Measurements from ENCODE around the gene PPIL1. TPM values are rescaled to one million over a fixed set of nuclear protein-coding genes. Genes with fewer than 3 reads are reported as not detected.
A peak's percentile ranks its signal among the peaks of the same experiment; 100 is the strongest.

PPIL1 gene
- total RNA-seq, 2 donors from 2014 or later, result 3.8 to 4.5 TPM

GRCh38 chr6:36830577-36830976 is 44.0 kb downstream of the PPIL1 start:
- no peaks in the 10 kb centered on the region for H3K9me3 ChIP-seq (ENCODE audit: control insufficient read depth, low read length, poor library complexity, severe bottlenecking)
- DNase-seq, result no peak
- Mint-ChIP-seq H3K27ac (peak overlapping the region; percentile 39), H3K36me3 (ENCODE audit: low read depth) (no peaks in the 10 kb centered on the region), H3K27me3 (peaks cover 16% of the 10 kb centered on the region), H3K4me3 (no peak overlapping the region), H3K4me1 (peaks cover 8% of the 10 kb centered on the region)
- no peak for ATAC-seq

- peaks cover 21% of the 10 kb centered on the region for H3K27me3 Mint-ChIP-seq
- no peak for ATAC-seq
- DNase-seq, result no peak
- no peaks in the 10 kb centered on the region for H3K9me3 ChIP-seq (ENCODE audit: control insufficient read depth, low read length, poor library complexity, severe bottlenecking)
- H3K4me1 Mint-ChIP-seq, result peaks cover 8% of the 10 kb centered on the region
- H3K4me3 Mint-ChIP-seq, result no peak overlapping the region
- H3K27ac Mint-ChIP-seq, result peak overlapping the region; percentile 39
- no peaks in the 10 kb centered on the region for H3K36me3 Mint-ChIP-seq (ENCODE audit: low read depth)
These were observed 44.6 kb downstream of the PPIL1 start for GRCh38 chr6:36829919-36830544.

GRCh38 chr6:36827261-36828079 is 47.1 kb downstream of the PPIL1 start:
- peaks cover 8% of the 10 kb centered on the region for H3K4me1 Mint-ChIP-seq
- no peaks in the 10 kb centered on the region for H3K36me3 Mint-ChIP-seq (ENCODE audit: low read depth)
- H3K4me3 Mint-ChIP-seq, result no peak overlapping the region
- H3K27me3 Mint-ChIP-seq, result peaks cover 30% of the 10 kb centered on the region
- H3K27ac Mint-ChIP-seq, result no peak overlapping the region
- ATAC-seq, result peak; percentile 50
- DNase-seq, result no peak
- H3K9me3 ChIP-seq (ENCODE audit: control insufficient read depth, low read length, poor library complexity, severe bottlenecking), result no peaks in the 10 kb centered on the region

GRCh38 chr6:36826520-36827227 is 47.9 kb downstream of the PPIL1 start:
- no peak overlapping the region for H3K27ac Mint-ChIP-seq
- no peaks in the 10 kb centered on the region for H3K36me3 Mint-ChIP-seq (ENCODE audit: low read depth)
- DNase-seq (no peak), ATAC-seq (no peak)
- no peak overlapping the region for H3K4me3 Mint-ChIP-seq
- peaks cover 8% of the 10 kb centered on the region for H3K4me1 Mint-ChIP-seq
- peaks cover 30% of the 10 kb centered on the region for H3K27me3 Mint-ChIP-seq
- H3K9me3 ChIP-seq (ENCODE audit: control insufficient read depth, low read length, poor library complexity, severe bottlenecking), result no peaks in the 10 kb centered on the region

GRCh38 chr6:36825994-36826393 is 48.6 kb downstream of the PPIL1 start:
- Mint-ChIP-seq H3K4me1 (peaks cover 8% of the 10 kb centered on the region), H3K27me3 (peaks cover 30% of the 10 kb centered on the region), H3K36me3 (ENCODE audit: low read depth) (no peaks in the 10 kb centered on the region), H3K4me3 (no peak overlapping the region), H3K27ac (no peak overlapping the region)
- H3K9me3 ChIP-seq (ENCODE audit: control insufficient read depth, low read length, poor library complexity, severe bottlenecking), result no peaks in the 10 kb centered on the region
- ATAC-seq, result no peak
- DNase-seq, result no peak

- no peak overlapping the region for H3K4me3 Mint-ChIP-seq
- no peaks in the 10 kb centered on the region for H3K9me3 ChIP-seq (ENCODE audit: control insufficient read depth, low read length, poor library complexity, severe bottlenecking)
- H3K27ac Mint-ChIP-seq, result no peak overlapping the region
- H3K36me3 Mint-ChIP-seq (ENCODE audit: low read depth), result no peaks in the 10 kb centered on the region
- peaks cover 10% of the 10 kb centered on the region for H3K4me1 Mint-ChIP-seq
- ATAC-seq (no peak), DNase-seq (no peak)
- H3K27me3 Mint-ChIP-seq, result peaks cover 30% of the 10 kb centered on the region
These were observed 49.2 kb downstream of the PPIL1 start for GRCh38 chr6:36825452-36825851.

- no peaks in the 10 kb centered on the region for H3K9me3 ChIP-seq (ENCODE audit: control insufficient read depth, low read length, poor library complexity, severe bottlenecking)
- no peak overlapping the region for H3K4me3 Mint-ChIP-seq
- ATAC-seq, result no peak
- no peak overlapping the region for H3K27ac Mint-ChIP-seq
- peaks cover 10% of the 10 kb centered on the region for H3K4me1 Mint-ChIP-seq
- peaks cover 30% of the 10 kb centered on the region for H3K27me3 Mint-ChIP-seq
- no peaks in the 10 kb centered on the region for H3K36me3 Mint-ChIP-seq (ENCODE audit: low read depth)
- no peak for DNase-seq
These were observed 50.4 kb downstream of the PPIL1 start for GRCh38 chr6:36824253-36824652.

DNA sequence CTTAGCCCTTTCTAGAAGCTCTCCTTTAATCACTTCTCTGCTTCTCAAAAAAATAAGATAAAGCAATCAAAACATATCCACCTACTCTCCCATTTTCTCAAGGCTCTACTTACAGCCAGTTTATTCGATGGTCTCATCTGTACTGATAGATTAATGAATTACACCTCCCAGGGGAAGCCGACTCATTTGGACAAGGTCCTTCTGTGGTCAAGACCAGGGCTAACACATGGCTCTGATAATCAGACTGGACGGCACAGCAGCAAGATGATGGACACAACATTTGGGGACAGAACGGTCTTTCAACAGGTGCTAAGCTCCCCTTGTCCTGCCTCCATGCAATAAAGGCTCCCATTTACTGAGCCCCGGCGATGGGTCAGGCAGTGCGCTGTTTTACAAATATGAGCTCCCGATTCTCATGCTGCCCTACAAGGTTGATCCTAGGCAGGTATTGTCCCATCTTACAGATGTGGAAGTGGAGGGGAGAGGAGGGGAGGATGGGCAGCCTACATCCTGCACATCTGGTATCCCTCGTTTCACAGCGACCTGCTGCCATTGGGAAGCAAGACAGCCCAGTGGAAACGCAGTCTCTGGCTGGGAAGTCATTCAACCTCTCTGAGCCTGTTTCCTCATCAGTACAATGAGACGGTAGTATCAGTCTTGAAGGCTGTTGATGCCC is 51.0 kb downstream of the PPIL1 start:
- H3K27ac Mint-ChIP-seq, result no peak overlapping the region
- no peak for ATAC-seq
- H3K36me3 Mint-ChIP-seq (ENCODE audit: low read depth), result no peaks in the 10 kb centered on the region
- no peaks in the 10 kb centered on the region for H3K9me3 ChIP-seq (ENCODE audit: control insufficient read depth, low read length, poor library complexity, severe bottlenecking)
- DNase-seq, result no peak
- H3K27me3 Mint-ChIP-seq, result peaks cover 30% of the 10 kb centered on the region
- no peak overlapping the region for H3K4me3 Mint-ChIP-seq
- H3K4me1 Mint-ChIP-seq, result peaks cover 10% of the 10 kb centered on the region

- no peaks in the 10 kb centered on the region for H3K9me3 ChIP-seq (ENCODE audit: control insufficient read depth, low read length, poor library complexity, severe bottlenecking)
- no peak for ATAC-seq
- H3K4me1 Mint-ChIP-seq, result peaks cover 10% of the 10 kb centered on the region
- DNase-seq, result no peak
- no peak overlapping the region for H3K4me3 Mint-ChIP-seq
- no peaks in the 10 kb centered on the region for H3K36me3 Mint-ChIP-seq (ENCODE audit: low read depth)
- H3K27me3 Mint-ChIP-seq, result peaks cover 30% of the 10 kb centered on the region
- no peak overlapping the region for H3K27ac Mint-ChIP-seq
These were observed 51.9 kb downstream of the PPIL1 start for GRCh38 chr6:36822506-36823269.

DNA sequence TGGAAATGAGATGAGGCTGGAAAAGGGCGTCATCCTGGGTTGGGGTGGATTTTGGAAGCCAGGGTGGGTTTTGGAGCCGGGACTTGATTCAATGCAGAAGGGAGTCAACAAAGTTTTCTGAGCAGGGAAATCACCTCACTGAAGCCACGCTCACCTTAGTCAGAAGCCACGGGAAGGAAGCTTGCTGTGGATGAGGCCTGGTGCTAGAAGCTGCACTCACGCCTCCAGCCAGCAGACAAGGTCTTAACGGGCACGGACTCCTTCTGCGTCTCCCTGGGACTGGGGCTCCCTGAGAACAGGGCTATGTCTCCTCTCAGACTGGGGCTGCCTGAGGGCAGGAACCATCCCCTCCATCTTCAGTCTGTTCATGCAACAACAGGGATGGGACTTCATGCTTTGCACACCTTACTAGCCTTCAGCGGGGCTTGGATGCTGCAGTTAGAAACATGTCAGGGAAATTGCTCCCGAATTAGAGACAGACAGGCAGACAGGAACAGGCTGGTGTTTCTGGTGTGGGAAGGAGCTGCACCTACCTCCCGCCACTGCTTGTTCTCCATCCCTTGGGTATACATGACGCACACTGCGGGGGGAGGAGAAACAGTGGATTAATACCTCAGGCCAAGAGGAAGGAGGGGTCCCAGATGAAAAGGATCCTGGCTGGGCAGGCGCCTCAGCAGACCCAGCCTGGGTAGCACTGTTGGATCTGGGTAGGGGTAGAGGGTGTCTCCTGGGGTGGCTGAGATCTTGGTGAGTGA is 52.8 kb downstream of the PPIL1 start:
- Mint-ChIP-seq H3K36me3 (ENCODE audit: low read depth) (no peaks in the 10 kb centered on the region), H3K27ac (no peak overlapping the region), H3K4me1 (peaks cover 2% of the 10 kb centered on the region), H3K27me3 (peaks cover 22% of the 10 kb centered on the region), H3K4me3 (no peak overlapping the region)
- DNase-seq (no peak), ATAC-seq (peak; percentile 32)
- no peaks in the 10 kb centered on the region for H3K9me3 ChIP-seq (ENCODE audit: control insufficient read depth, low read length, poor library complexity, severe bottlenecking)

GRCh38 chr6:36820700-36821580 is 53.7 kb downstream of the PPIL1 start:
- H3K9me3 ChIP-seq (ENCODE audit: control insufficient read depth, low read length, poor library complexity, severe bottlenecking), result no peaks in the 10 kb centered on the region
- ATAC-seq (no peak), DNase-seq (no peak)
- H3K4me3 Mint-ChIP-seq, result no peak overlapping the region
- H3K27me3 Mint-ChIP-seq, result peaks cover 14% of the 10 kb centered on the region
- peaks cover 2% of the 10 kb centered on the region for H3K4me1 Mint-ChIP-seq
- no peak overlapping the region for H3K27ac Mint-ChIP-seq
- no peaks in the 10 kb centered on the region for H3K36me3 Mint-ChIP-seq (ENCODE audit: low read depth)

Data from T-helper 17 cell (primary cell).